HepG2 (cell line): Measurements from ENCODE around the gene NEK11. TPM values are rescaled to one million over a fixed set of nuclear protein-coding genes. Genes with fewer than 3 reads are reported as not detected.
"Not testable (repeated sequence)": the region's sequence is repeated elsewhere in the genome, so short reads cannot be mapped to it uniquely, and the experiment has no call there.

Experiments used
- ATAC-seq: fragments of 200-7000 bp; cut with Tn5 transposase; 3 replicates; pipeline ENCODE4 v1.9.1; 2020; ENCODE audit warnings: mild to moderate bottlenecking, moderate library complexity
- BruUV-seq: library from RNA; stranded (reverse); fragments of 400-500 nt; replicated peaks from 2 replicates; lab custom pipeline; 2021; lab: Mats Ljungman, UMichigan
- CTCF ChIA-PET: fragments of 300-600 bp; formaldehyde crosslinking; extraction: SDS; loops from one replicate; lab custom pipeline; 2021; ENCODE audit warnings: low total read pairs, inconsistent platforms, low intra/inter-chr PET ratio; lab: Yijun Ruan, JAX
- POLR2A ChIA-PET: fragments of 350-600 bp; sonication (Branson Sonifier 250); formaldehyde crosslinking; loops from one replicate; lab custom pipeline; 2020; ENCODE audit warnings: antibody characterized with exemption, inconsistent platforms; lab: Yijun Ruan, JAX
- DNase-seq: peaks from one replicate; pipeline ENCODE4 v3.0.0-alpha.2; 2015; ENCODE audit warnings: low spot score
- FAIRE-seq: peaks from 3 replicates; lab custom pipeline; 2011; peaks lifted over from hg19 to GRCh38; lab: Jason Lieb, UNC
- H2AFZ ChIP-seq: one replicate; pipeline ENCODE4 v1.6.1; 2011; ENCODE audit warnings: low read length, inconsistent platforms
- H3K27ac ChIP-seq: fragments of 300-600 bp; 3 replicates; pipeline ENCODE4 v1.8.0; 2011; ENCODE audit warnings: mixed run types, mild to moderate bottlenecking, mixed read lengths, low read length, inconsistent platforms; ENCODE audit not compliant: insufficient read depth; ENCODE audit errors: extremely low read length
- H3K27me3 ChIP-seq, 2 experiments: fragments of 200-600 bp in 1 of 2; 2 replicates in 1 of 2; 3 replicates in 1 of 2; pipeline versions ENCODE4 v1.6.0 to v1.8.0; 2011; ENCODE audit warnings: low read length in 2 of 2, mild to moderate bottlenecking in 2 of 2, moderate library complexity in 2 of 2, inconsistent platforms in 1 of 2; ENCODE audit not compliant: insufficient read depth in 2 of 2, control insufficient read depth in 1 of 2
- H3K36me3 ChIP-seq, 2 experiments: fragments of 200-600 bp in 1 of 2; replicated peaks in 1 of 2; 2 replicates in 1 of 2; 3 replicates in 1 of 2; pipeline versions ENCODE4 v1.5.1 to v1.8.0; 2011; ENCODE audit warnings: low read length in 2 of 2, inconsistent platforms in 1 of 2; ENCODE audit not compliant: insufficient read depth in 2 of 2, control insufficient read depth in 1 of 2
- H3K4me1 ChIP-seq: 2 replicates; pipeline ENCODE4 v1.5.1; 2012; ENCODE audit warnings: low read length, inconsistent platforms; ENCODE audit not compliant: insufficient read depth
- H3K4me2 ChIP-seq: 2 replicates; pipeline ENCODE4 v1.6.0; 2011; ENCODE audit warnings: low read depth, low read length, inconsistent platforms
- H3K4me3 ChIP-seq, 3 experiments: fragments of 200-600 bp in 1 of 3; sonication (generic), shearing (Covaris generic) in 1 of 3; replicated peaks in 1 of 3; 2 replicates each; pipeline ENCODE4 v1.5.1; 2011 to 2016; ENCODE audit warnings: low read length in 3 of 3, inconsistent platforms in 2 of 3, low read depth in 2 of 3, mild to moderate bottlenecking in 2 of 3, control low read depth in 1 of 3, mixed read lengths in 1 of 3; ENCODE audit not compliant: insufficient read depth in 1 of 3
- H3K79me2 ChIP-seq: one replicate; pipeline ENCODE4 v1.6.1; 2011; ENCODE audit warnings: low read length, inconsistent platforms; ENCODE audit not compliant: insufficient read depth
- H3K9ac ChIP-seq: 2 replicates; pipeline ENCODE4 v1.6.0; 2011; ENCODE audit warnings: mild to moderate bottlenecking, low read depth, low read length, inconsistent platforms; ENCODE audit not compliant: insufficient read depth
- H3K9me3 ChIP-seq: 2 replicates; pipeline ENCODE4 v1.5.1; 2012; ENCODE audit warnings: mild to moderate bottlenecking, low read length
- H4K20me1 ChIP-seq: 2 replicates; pipeline ENCODE4 v1.6.0; 2011; ENCODE audit warnings: inconsistent platforms, mild to moderate bottlenecking, low read length, moderate library complexity; ENCODE audit not compliant: insufficient read depth
- KDM5B ChIP-seq: sonication (generic); formaldehyde crosslinking; IDR thresholded peaks from 2 replicates; pipeline ENCODE4 v1.4.0; 2020; ENCODE audit warnings: missing genetic modification reagents, mild to moderate bottlenecking, borderline replicate concordance
- RFX3 ChIP-seq: IDR thresholded peaks from 2 replicates; pipeline ENCODE4 v1.6.1; 2016; ENCODE audit warnings: missing biosample characterization, missing genetic modification reagents
- SMAD1 ChIP-seq: sonication (generic); formaldehyde crosslinking; IDR thresholded peaks from 2 replicates; pipeline ENCODE4 v1.4.0; 2020; ENCODE audit warnings: missing genetic modification reagents, low read depth, mild to moderate bottlenecking, borderline replicate concordance
- TAF15 ChIP-seq: fragments of 200-400 bp; formaldehyde crosslinking; IDR thresholded peaks from one replicate; pipeline ENCODE4 v1.6.1; 2018; ENCODE audit warnings: mild to moderate bottlenecking, low read depth, low read length; ENCODE audit not compliant: poor library complexity, severe bottlenecking
- XBP1 ChIP-seq: sonication (generic); formaldehyde crosslinking; IDR thresholded peaks from 2 replicates; pipeline ENCODE4 v1.5.0; 2020; ENCODE audit warnings: missing genetic modification reagents
- ZFX ChIP-seq: sonication (generic); formaldehyde crosslinking; IDR thresholded peaks from 2 replicates; pipeline ENCODE4 v1.4.0; 2020; ENCODE audit warnings: mild to moderate bottlenecking, low read depth, missing genetic modification reagents, moderate library complexity
- ZNF296 ChIP-seq: sonication (generic); formaldehyde crosslinking; conservative IDR thresholded peaks from 2 replicates; pipeline ENCODE4 v1.5.0; 2020; ENCODE audit warnings: mild to moderate bottlenecking, missing genetic modification reagents
- ZNF331 ChIP-seq: sonication (generic); formaldehyde crosslinking; IDR thresholded peaks from 2 replicates; pipeline ENCODE4 v1.4.0; 2020; ENCODE audit warnings: missing genetic modification reagents
- ZNF382 ChIP-seq: sonication (generic); formaldehyde crosslinking; IDR thresholded peaks from 2 replicates; pipeline ENCODE4 v1.5.0; 2020; ENCODE audit warnings: missing genetic modification reagents, mild to moderate bottlenecking, borderline replicate concordance
- ZNF775 ChIP-seq: sonication (generic); formaldehyde crosslinking; IDR thresholded peaks from 2 replicates; pipeline ENCODE4 v1.4.0; 2020; ENCODE audit warnings: missing genetic modification reagents, mild to moderate bottlenecking, moderate library complexity, borderline replicate concordance
- WGBS: methylation state at CpG from one replicate; pipeline ENCODE4 v1.1.6; 2017; ENCODE audit warnings: low lambda C conversion rate; 5-methylcytosine and 5-hydroxymethylcytosine counted together
- in situ Hi-C: cut with HindIII; loops from 2 replicates; pipeline ENCODE4 v1.10.0; 2017; ENCODE audit warnings: low pct_unique_long_range_greater_than_20kb; ENCODE audit not compliant: extremely low pct_ligation_motif_present
- intact Hi-C: fragments of 100-400 bp; cut with micrococcal nuclease; formaldehyde crosslinking; loops from one replicate; pipeline ENCODE4 v1.10.0; 2022; ENCODE audit not compliant: unreplicated experiment
- polyA plus RNA-seq, 8 experiments: library from polyadenylated mRNA; depleted of rRNA in 3 of 8; stranded (reverse) in 7 of 8; unstranded in 1 of 8; fragments of >200 nt; fragmentation: Illumina TruSeq in 4 of 8; extraction: Trizol in 4 of 8; gene quantifications; 2 replicates each; pipeline versions ENCODE4 v1.2.1 to v1.2.3, GENCODE V29; 2011 to 2016; ENCODE audit warnings: low read depth in 4 of 8, missing spikeins in 1 of 8, mixed read lengths in 1 of 8; ENCODE audit not compliant: insufficient read depth in 1 of 8
- total RNA-seq, 5 experiments: library from RNA; depleted of rRNA; stranded (reverse); fragments of >200 nt; fragmentation: Illumina TruSeq; extraction: Trizol; gene quantifications; 2 replicates each; pipeline ENCODE4 v1.2.3, GENCODE V29; 2016; ENCODE audit warnings: low read depth in 1 of 5
- TF ChIP-seq, protein P1 (sequence below): sonication (generic); formaldehyde crosslinking; IDR thresholded peaks from 2 replicates; pipeline ENCODE4 v1.4.0; 2020; ENCODE audit warnings: missing genetic modification reagents
- TF ChIP-seq, protein P2 (sequence below): sonication (generic); formaldehyde crosslinking; IDR thresholded peaks from 2 replicates; pipeline ENCODE4 v1.4.0; 2020; ENCODE audit warnings: missing genetic modification reagents

The NEK11 gene
- total and polyA plus RNA-seq, 2 of the 13 experiments (the other 11 are each of a cell fraction or from before 2014, with no cell fraction given) = 0.95 to 2.2 TPM

DNA sequence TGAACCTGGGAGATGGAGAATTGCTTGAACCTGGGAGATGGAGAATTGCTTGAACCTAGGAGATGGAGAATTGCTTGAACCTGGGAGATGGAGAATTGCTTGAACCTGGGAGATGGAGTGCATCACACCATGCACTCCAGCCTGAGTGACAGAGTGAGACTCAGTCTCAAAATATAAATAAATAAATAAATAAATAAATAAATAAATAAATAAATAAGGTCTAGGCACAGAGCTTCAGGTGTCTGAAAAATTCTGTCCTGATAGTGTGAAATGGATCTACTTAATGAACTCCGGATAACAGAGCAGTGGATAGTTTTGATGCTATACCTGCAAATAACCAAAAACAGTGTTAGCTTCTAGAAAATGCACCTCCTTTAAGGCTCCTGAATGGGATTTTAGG is 330.6 kb downstream of the NEK11 start (continued):
- TF ChIP-seq RFX3 = no peak
- TF ChIP-seq, all 625 proteins: peak for 0

DNA sequence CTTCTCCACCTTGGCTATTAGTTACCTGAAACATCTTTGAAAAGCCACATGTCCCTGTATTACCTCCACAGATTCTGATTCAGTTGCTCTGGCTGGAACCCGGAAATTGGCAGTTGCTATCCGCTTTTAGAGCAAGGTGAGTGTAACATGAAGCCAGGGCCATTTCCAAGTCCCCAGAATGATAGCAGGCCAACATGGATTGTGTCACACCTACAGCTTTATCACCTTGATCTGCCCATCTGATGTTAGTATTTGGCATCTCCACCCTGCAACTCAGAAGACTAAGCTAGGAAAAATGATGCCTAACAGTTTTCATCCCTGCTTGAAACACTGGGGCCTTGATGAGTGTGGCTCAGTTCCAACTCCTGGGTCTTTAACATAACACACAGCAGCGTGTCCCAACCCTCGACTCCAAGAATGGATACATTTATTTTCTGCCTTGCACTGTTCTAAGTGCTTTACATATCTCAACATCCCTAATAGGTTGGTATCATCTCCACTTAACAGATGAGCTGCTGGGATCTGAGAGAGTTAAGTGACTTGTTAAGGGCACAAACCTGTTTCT is 333.6 kb downstream of the NEK11 start:
- Histone ChIP-seq H3K4me2 (no peak overlapping the region), H3K27me3 (no peaks in the 10 kb centered on the region), H3K36me3 (no peaks in the 10 kb centered on the region), H3K4me1 (no peaks in the 10 kb centered on the region), H2AFZ (no peak overlapping the region), H3K27ac (no peak overlapping the region), H3K9me3 (no peaks in the 10 kb centered on the region), H4K20me1 (no peaks in the 10 kb centered on the region), H3K4me3 (no peak overlapping the region), H3K79me2 (no peaks in the 10 kb centered on the region), H3K9ac (no peak overlapping the region)
- BruUV-seq = no TSS peak
- 21% methylated on average over 4 of the region's 4 CpGs for WGBS
- CTCF ChIA-PET = no interaction called here
- in situ Hi-C loops = no loop called here
- DNase-seq (no peak), ATAC-seq (no peak), FAIRE-seq (no peak)
- intact Hi-C loops = no loop called here
- no peak for TF ChIP-seq ZFX (CRISPR knock-in tag)
- no peak for TF ChIP-seq KDM5B
- no peak for TF ChIP-seq ZNF382 (CRISPR knock-in tag)
- no peak for TF ChIP-seq ZNF775 (CRISPR knock-in tag)
- no peak for TF ChIP-seq XBP1 (CRISPR knock-in tag)
- no peak for TF ChIP-seq ZNF331 (CRISPR knock-in tag)
- TF ChIP-seq, protein P1, sequence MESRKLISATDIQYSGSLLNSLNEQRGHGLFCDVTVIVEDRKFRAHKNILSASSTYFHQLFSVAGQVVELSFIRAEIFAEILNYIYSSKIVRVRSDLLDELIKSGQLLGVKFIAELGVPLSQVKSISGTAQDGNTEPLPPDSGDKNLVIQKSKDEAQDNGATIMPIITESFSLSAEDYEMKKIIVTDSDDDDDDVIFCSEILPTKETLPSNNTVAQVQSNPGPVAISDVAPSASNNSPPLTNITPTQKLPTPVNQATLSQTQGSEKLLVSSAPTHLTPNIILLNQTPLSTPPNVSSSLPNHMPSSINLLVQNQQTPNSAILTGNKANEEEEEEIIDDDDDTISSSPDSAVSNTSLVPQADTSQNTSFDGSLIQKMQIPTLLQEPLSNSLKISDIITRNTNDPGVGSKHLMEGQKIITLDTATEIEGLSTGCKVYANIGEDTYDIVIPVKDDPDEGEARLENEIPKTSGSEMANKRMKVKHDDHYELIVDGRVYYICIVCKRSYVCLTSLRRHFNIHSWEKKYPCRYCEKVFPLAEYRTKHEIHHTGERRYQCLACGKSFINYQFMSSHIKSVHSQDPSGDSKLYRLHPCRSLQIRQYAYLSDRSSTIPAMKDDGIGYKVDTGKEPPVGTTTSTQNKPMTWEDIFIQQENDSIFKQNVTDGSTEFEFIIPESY = no peak
- no peak for TF ChIP-seq ZNF296 (CRISPR knock-in tag)
- TF ChIP-seq, protein P2, sequence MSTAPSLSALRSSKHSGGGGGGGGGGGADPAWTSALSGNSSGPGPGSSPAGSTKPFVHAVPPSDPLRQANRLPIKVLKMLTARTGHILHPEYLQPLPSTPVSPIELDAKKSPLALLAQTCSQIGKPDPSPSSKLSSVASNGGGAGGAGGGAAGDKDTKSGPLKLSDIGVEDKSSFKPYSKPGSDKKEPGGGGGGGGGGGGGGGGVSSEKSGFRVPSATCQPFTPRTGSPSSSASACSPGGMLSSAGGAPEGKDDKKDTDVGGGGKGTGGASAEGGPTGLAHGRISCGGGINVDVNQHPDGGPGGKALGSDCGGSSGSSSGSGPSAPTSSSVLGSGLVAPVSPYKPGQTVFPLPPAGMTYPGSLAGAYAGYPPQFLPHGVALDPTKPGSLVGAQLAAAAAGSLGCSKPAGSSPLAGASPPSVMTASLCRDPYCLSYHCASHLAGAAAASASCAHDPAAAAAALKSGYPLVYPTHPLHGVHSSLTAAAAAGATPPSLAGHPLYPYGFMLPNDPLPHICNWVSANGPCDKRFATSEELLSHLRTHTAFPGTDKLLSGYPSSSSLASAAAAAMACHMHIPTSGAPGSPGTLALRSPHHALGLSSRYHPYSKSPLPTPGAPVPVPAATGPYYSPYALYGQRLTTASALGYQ (CRISPR knock-in tag) = no peak
- TF ChIP-seq TAF15 = no peak
- TF ChIP-seq SMAD1 = no peak
- POLR2A ChIA-PET = no interaction called here

DNA sequence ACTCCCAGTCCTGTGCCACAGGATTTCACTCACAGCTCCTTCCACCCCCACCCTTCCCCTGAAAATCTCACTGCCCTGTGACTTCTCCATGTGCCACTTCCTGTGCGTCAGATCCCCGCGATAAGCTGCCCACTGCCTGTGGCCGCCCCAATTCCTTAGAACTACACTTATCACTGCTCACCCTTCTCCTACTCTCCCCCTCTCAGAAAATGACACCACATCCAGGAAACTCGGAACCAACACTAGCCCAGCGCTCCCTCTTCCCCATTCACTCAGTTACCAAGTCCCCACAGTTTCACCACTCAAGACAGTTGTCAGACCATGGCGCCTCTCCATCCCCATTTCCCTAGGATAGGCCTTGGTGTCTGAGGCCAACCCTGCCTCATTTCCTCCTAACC is 334.4 kb downstream of the NEK11 start:
- ATAC-seq, FAIRE-seq, H3K4me2 ChIP-seq, CTCF ChIA-PET, H3K36me3 ChIP-seq, DNase-seq, H3K9ac ChIP-seq, H3K27ac ChIP-seq, intact Hi-C loops, H3K4me3 ChIP-seq, H2AFZ ChIP-seq, BruUV-seq, H3K9me3 ChIP-seq, H3K27me3 ChIP-seq, H3K79me2 ChIP-seq, H3K4me1 ChIP-seq, in situ Hi-C loops, H4K20me1 ChIP-seq: not testable (repeated sequence)
- WGBS = 66% methylated on average over 7 of the region's 7 CpGs
- POLR2A ChIA-PET = interaction anchor here (0.6 kb wide), 1 partner anchor 416 kb away, joined by 3 read pairs; no protein-coding TSS in a partner anchor
